Activated naive CD4-positive, alpha-beta T cell treated with anti-CD3 and anti-CD28 coated beads for 36 hours (primary cell): Measurements from ENCODE around the gene AGRN. TPM values are rescaled to one million over a fixed set of nuclear protein-coding genes. Genes with fewer than 3 reads are reported as not detected.
"Not testable (repeated sequence)": the region's sequence is repeated elsewhere in the genome, so short reads cannot be mapped to it uniquely, and the experiment has no call there.

Experiments used
- CTCF ChIA-PET: fragments of 350-600 bp; sonication (Branson Sonifier 250); formaldehyde crosslinking; loops from one replicate; lab custom pipeline; 2021; ENCODE audit warnings: antibody characterized with exemption; lab: Charles Lee
- DNase-seq: peaks from one replicate; pipeline ENCODE4 v3.0.0-alpha.2; 2020
- H3K27ac Mint-ChIP-seq: one replicate; pipeline ENCODE4 v1.8.0; 2021; ENCODE audit warnings: mild to moderate bottlenecking, mixed read lengths
- H3K27me3 Mint-ChIP-seq: one replicate; pipeline ENCODE4 v1.8.0; 2021; ENCODE audit warnings: low read depth, mixed read lengths
- H3K36me3 Mint-ChIP-seq: one replicate; pipeline ENCODE4 v1.8.0; 2021; ENCODE audit warnings: low read depth, mixed read lengths
- H3K4me1 Mint-ChIP-seq: one replicate; pipeline ENCODE4 v1.8.0; 2021; ENCODE audit warnings: low read depth, mixed read lengths
- H3K4me3 Mint-ChIP-seq: one replicate; pipeline ENCODE4 v1.8.0; 2021; ENCODE audit warnings: mild to moderate bottlenecking, moderate library complexity, mixed read lengths
- H3K9me3 Mint-ChIP-seq: one replicate; pipeline ENCODE4 v1.8.0; 2021; ENCODE audit warnings: mixed read lengths
- intact Hi-C: fragments of 100-400 bp; cut with micrococcal nuclease; formaldehyde crosslinking; loops from one replicate; pipeline ENCODE4 v1.15.1; 2023
- total RNA-seq, 2 experiments: library from RNA; stranded (reverse); gene quantifications; one replicate each; pipeline ENCODE4 v1.2.3, GENCODE V29; 2021

Gene AGRN
- total RNA-seq, 2 experiments from 2014 or later = 30.5 to 35.1 TPM

DNA sequence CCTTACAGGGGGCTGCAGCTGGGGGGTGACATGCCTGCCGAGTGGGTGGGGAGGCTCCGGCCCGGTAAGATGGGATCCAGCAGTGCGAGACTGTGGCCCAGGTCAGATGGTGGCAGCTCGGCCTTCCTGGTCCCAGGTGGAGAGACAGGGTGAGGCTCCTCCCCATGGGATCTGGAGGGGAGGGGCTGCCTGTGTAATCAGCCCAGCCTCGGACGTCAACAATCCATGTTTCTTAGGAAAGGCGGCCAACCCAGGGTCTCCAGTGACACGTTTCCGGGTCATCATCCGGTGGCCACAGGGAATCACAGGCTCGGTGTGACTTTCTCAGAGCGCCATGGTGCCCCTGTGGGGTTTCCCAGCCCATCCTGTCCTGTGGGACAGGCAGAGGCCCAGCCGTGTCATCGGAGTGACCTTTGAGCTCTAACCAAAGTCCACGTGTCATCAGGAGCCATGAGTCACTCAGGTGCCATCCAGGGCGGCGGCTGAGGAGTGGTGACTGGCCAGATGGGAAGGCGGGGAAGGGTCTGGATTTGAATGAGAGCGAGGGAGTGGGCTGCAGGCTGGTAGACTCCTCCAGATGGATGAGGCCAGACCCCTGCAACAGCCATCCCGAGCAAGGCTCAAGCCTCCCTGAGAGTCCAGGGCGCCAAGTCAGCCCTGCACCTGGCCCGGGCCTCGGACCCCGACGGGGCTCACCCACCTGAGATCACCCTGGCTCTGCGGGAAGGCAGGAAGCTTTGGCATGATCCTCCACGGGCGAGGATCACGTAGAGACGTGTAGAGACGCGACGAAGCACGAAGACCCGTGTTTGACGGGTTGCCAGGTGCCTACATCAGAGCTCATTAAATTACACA lies 13.4 kb upstream of the AGRN start:
- CTCF ChIA-PET = interaction anchor here (2.3 kb wide), 1 partner anchor 22 kb away, joined by 9 read pairs; no protein-coding TSS in a partner anchor
- H3K9me3 Mint-ChIP-seq = no peaks in the 10 kb centered on the region
- H3K4me1 Mint-ChIP-seq = peaks cover 9% of the 10 kb centered on the region
- intact Hi-C loops = no loop called here
- no peak overlapping the region for H3K27ac Mint-ChIP-seq
- H3K4me3 Mint-ChIP-seq = no peak overlapping the region
- H3K36me3 Mint-ChIP-seq = no peaks in the 10 kb centered on the region
- peaks cover 27% of the 10 kb centered on the region for H3K27me3 Mint-ChIP-seq
- DNase-seq = no peak

DNA sequence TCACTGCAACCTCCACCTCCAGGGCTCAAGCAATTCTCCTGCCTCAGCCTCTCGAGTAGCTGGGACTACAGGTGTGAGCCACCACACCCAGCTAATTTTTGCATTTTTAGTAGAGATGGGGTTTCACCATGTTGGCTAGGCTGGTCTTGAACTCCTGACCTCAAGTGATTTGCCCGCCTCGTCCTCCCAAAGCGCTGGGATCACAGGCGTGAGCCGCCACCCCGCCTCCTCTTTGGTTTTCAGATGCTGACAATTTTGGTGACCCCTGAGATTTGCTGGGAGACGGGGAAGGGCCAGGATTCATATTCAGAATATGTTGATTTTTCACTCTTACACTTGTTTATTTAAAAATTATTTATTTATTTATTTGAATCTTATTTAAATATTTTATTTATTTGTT lies 9.8 kb upstream of the AGRN start:
- H3K36me3 Mint-ChIP-seq, H3K4me3 Mint-ChIP-seq, H3K27me3 Mint-ChIP-seq, H3K9me3 Mint-ChIP-seq, intact Hi-C loops, DNase-seq, H3K27ac Mint-ChIP-seq: not testable (repeated sequence)
- H3K4me1 Mint-ChIP-seq = peaks cover 24% of the 10 kb centered on the region
- CTCF ChIA-PET = interaction anchor here (1.6 kb wide), 1 partner anchor 8 kb away, joined by 6 read pairs; no protein-coding TSS in a partner anchor

DNA sequence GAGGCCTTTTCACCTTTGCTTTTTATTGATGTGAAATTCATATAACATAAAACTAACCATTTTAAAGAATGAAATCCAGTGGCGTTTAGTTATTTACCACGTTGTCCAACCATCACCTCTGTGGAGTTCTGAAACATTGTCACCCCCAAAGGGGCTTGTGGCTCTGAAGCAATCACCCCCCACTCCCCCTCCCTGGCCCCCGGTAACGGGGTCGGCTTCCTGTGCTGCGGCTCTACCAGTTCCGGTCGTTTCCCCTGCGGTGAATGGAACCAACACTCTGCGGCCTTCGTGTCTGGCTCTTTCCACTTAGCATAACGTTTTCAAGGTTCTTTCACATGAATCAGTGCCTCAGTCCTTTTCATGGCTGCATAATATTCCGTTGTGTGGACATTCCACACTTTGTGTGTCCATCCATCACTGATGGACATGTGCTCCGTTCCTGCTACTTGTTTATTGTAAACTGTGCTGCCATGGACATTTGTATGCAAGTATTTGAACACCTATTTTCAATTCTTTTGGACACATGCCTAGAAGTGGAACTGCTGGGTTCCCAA lies 8.4 kb upstream of the AGRN start:
- no peaks in the 10 kb centered on the region for H3K9me3 Mint-ChIP-seq
- intact Hi-C loops = no loop called here
- peak overlapping the region; percentile 13 for H3K27ac Mint-ChIP-seq
- peaks cover 4% of the 10 kb centered on the region for H3K27me3 Mint-ChIP-seq
- CTCF ChIA-PET = no interaction called here
- H3K4me3 Mint-ChIP-seq = no peak overlapping the region
- no peak for DNase-seq
- peaks cover 6% of the 10 kb centered on the region for H3K36me3 Mint-ChIP-seq
- H3K4me1 Mint-ChIP-seq = peaks cover 23% of the 10 kb centered on the region

DNA sequence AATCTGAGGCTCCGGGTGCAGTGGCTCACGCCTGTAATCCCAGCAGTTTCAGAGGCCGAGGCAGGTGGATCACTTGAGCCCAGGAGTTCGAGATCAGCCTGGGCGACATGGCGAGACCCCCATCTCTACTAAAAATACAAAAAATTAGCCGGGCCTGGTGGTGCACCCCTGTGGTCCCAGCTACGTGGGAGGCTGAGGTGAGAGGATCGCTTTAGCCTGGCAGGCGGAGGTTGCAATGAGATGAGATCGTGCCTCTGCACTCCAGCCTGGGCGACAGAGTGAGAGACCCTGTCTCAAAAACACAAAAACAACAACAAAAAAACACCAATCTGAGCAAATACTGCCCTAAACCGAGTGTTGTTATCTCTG lies 7.2 kb upstream of the AGRN start:
- H3K9me3 Mint-ChIP-seq, DNase-seq, H3K27me3 Mint-ChIP-seq, H3K36me3 Mint-ChIP-seq: not testable (repeated sequence)
- CTCF ChIA-PET = interaction anchor here (2.2 to 3.5 kb wide), 2 partner anchors 11 to 51 kb away, joined by 10 to 19 read pairs; no protein-coding TSS in a partner anchor
- Mint-ChIP-seq H3K27ac (peak overlapping the region; percentile 86), H3K4me1 (peaks cover 29% of the 10 kb centered on the region), H3K4me3 (peak overlapping the region; percentile 94)
- intact Hi-C loops = loop anchor here (1.0 to 2.0 kb wide), 4 partner anchors 12 to 52 kb away; partner anchors contain the start of gene HES4

DNA sequence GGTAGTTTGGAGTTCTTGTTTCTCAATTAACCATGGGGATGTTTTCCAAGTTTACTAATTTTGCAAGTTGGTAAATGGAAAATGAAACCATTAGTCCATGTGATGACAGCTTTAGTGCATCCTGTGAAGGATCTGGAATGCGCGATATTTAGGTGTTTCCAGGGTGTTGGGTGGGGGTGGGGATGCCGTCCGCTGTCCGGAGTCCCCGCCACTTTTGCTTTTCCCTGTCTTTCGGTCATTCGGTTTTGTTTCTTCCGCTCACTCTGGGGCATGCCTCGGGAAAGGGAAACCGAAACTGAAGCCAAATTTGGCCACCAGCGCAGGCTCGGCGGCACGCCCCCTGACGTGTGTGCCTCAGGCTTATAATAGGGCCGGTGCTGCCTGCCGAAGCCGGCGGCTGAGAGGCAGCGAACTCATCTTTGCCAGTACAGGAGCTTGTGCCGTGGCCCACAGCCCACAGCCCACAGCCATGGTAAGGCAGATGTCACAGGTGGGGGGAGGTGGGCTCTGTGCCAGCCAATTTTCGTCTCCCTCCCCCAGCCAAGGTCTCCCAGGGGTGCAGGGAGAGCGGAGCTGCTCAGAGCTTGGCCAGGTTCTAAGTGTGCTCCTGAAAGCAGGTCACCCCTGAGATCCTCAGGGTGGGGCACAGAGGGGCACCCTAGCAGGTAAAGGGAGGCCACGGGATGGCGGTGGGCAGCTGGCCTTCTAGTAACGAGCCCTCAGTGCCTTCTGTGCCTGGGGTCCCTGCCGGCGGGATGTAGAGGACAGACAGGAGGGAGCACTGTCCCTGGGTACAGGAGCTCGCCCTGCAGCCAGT lies 6.6 kb upstream of the AGRN start, which contains the start of gene ISG15:
TSS of gene ISG15 (plus strand) at position 393 of the 817 bp plus-strand sequence. CDS start at position 470, 77 bp downstream.
- intact Hi-C loops = loop anchor here (1.0 to 2.0 kb wide), 4 partner anchors 13 to 51 kb away; partner anchors contain the start of gene HES4
- CTCF ChIA-PET = interaction anchor here (0.7 to 3.5 kb wide), 6 partner anchors 11 to 51 kb away, joined by 3 to 19 read pairs (median 7); no protein-coding TSS in a partner anchor
- Mint-ChIP-seq H3K9me3 (no peaks in the 10 kb centered on the region), H3K36me3 (peaks cover 6% of the 10 kb centered on the region), H3K4me3 (peak within 1 kb of the TSS; percentile 94), H3K27me3 (peaks cover 4% of the 10 kb centered on the region), H3K4me1 (peaks cover 29% of the 10 kb centered on the region), H3K27ac (peak within 1 kb of the TSS; percentile 86)
- peak; percentile 92 for DNase-seq

DNA sequence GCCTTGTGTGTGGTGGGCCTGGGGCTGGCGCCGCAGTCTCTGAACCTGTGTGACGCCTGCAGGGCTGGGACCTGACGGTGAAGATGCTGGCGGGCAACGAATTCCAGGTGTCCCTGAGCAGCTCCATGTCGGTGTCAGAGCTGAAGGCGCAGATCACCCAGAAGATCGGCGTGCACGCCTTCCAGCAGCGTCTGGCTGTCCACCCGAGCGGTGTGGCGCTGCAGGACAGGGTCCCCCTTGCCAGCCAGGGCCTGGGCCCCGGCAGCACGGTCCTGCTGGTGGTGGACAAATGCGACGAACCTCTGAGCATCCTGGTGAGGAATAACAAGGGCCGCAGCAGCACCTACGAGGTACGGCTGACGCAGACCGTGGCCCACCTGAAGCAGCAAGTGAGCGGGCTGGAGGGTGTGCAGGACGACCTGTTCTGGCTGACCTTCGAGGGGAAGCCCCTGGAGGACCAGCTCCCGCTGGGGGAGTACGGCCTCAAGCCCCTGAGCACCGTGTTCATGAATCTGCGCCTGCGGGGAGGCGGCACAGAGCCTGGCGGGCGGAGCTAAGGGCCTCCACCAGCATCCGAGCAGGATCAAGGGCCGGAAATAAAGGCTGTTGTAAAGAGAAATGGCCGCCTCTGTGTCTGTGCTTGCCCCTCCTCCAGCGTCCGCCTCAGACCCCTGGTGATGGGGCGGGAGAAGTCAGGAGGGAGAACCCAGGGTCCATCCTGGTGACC lies 5.8 kb upstream of the AGRN start:
- intact Hi-C loops = loop anchor here (1.0 to 2.0 kb wide), 4 partner anchors 14 to 51 kb away; partner anchors contain the start of gene HES4
- peaks cover 6% of the 10 kb centered on the region for H3K36me3 Mint-ChIP-seq
- no peaks in the 10 kb centered on the region for H3K9me3 Mint-ChIP-seq
- H3K27ac Mint-ChIP-seq = peak overlapping the region; percentile 86
- H3K4me1 Mint-ChIP-seq = peaks cover 30% of the 10 kb centered on the region
- peak; percentile 42 for DNase-seq
- CTCF ChIA-PET = interaction anchor here (0.7 to 3.5 kb wide), 7 partner anchors 12 to 50 kb away, joined by 3 to 19 read pairs (median 4); no protein-coding TSS in a partner anchor
- H3K4me3 Mint-ChIP-seq = peak overlapping the region; percentile 94
- peaks cover 2% of the 10 kb centered on the region for H3K27me3 Mint-ChIP-seq

DNA sequence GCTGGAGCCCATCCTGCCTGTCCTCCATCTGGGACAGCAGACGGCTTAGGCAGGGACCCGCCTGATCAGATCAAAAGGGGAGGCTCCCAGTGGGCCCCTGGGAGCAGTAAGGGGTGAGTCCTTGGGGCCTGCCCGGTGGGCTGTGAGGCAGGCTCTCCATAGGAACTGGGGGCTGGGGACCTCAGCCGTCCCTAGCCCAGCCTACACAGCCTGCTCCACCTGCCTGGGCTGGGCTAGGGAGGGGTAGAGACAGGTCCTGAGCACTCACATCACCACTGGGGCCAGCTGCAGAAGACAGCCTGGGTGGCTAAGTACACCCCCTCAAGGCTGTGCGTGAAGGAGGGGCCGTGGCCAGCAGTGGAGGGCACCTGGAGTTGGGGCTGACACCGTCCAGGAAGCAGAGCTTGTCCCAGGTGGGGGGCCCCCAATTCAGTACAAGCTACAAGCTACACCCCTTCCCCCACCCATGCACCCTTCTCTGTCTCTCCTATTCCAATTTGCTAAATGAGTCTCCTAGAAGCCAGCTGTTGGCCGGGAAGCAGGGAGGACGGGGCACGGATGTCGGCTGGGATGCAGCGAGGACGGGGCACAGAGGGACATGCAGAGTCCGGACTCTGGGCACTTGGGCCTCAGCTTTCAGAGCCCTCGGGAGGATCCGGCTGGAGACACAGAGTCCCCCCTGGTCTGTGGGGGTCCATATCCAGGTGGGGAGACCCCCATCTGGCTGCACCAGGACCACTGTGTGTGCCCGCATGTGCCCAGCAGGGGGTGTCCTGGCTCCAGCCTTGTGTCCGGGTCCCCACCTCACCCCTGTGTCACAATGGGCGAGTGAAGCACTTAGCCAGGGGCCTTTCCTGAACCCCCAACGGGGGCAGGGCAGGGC lies 4.9 kb upstream of the AGRN start:
- Mint-ChIP-seq H3K4me3 (peak overlapping the region; percentile 94), H3K27ac (peak overlapping the region; percentile 86), H3K4me1 (peaks cover 31% of the 10 kb centered on the region), H3K9me3 (no peaks in the 10 kb centered on the region), H3K27me3 (no peaks in the 10 kb centered on the region), H3K36me3 (peaks cover 6% of the 10 kb centered on the region)
- no peak for DNase-seq
- CTCF ChIA-PET = interaction anchor here (0.5 to 3.5 kb wide), 6 partner anchors 13 to 429 kb away, joined by 3 to 19 read pairs (median 4); no protein-coding TSS in a partner anchor
- intact Hi-C loops = no loop called here

DNA sequence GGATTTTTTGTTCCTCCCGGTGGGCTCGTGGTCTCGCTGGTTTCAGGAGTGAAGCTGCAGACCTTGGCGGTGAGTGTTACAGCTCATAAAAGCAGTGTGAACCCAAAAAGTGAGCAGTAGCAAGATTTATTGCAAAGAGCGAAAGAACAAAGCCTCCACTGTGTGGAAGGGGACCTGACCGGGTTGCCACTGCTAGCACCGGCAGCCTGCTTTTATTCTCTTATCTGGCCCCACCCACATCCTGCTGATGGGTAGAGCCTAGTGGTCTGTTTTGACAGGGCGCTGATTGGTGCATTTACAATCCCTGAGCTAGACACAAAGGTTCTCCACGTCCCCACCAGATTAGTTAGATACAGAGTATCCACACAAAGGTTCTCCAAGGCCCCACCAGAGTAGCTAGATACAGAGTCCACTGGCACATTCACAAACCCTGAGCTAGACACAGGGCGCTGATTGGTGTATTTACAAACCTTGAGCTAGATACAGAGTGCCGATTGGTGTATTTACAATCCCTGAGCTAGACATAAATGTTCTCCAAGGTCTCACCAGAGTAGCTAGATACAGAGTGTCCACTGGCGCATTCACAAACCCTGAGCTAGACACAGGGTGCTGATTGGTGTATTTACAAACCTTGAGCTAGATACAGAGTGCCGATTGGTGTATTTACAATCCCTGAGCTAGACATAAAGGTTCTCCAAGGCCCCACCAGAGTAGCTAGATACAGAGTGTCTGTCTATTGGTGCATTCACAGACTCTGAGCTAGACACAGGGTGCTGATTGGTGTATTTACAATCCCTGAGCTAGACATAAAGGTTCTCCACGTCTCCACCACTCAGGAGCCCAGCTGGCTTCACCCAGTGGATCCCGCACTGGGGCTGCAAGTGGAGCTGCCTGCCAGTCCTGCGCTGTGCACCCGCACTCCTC lies 2.3 kb upstream of the AGRN start:
- H3K9me3 Mint-ChIP-seq, H3K27ac Mint-ChIP-seq, intact Hi-C loops, H3K4me3 Mint-ChIP-seq, H3K27me3 Mint-ChIP-seq, DNase-seq, H3K36me3 Mint-ChIP-seq: not testable (repeated sequence)
- H3K4me1 Mint-ChIP-seq = peaks cover 31% of the 10 kb centered on the region
- CTCF ChIA-PET = interaction anchor here (1.2 to 3.4 kb wide), 5 partner anchors 16 to 46 kb away, joined by 3 to 17 read pairs (median 3); no protein-coding TSS in a partner anchor

DNA sequence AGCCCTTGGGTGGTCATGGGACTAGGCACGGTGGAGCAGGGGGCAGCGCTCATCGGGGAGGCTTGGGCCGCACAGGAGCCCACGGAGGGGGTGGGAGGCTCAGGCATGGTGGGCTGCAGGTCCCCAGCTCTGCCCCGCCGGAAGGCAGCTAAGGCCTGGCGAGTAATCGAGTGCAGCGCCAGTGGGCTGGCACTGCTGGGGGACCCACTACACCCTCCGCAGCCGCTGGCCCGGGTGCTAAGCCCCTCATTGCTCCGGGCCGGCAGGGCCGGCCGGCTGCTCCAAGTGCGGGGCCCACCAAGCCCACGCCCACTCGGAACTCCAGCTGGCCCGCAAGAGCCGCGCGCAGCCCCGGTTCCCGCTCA lies 1.6 kb upstream of the AGRN start:
- DNase-seq, H3K36me3 Mint-ChIP-seq, H3K27ac Mint-ChIP-seq, H3K4me3 Mint-ChIP-seq, H3K27me3 Mint-ChIP-seq, intact Hi-C loops, H3K9me3 Mint-ChIP-seq: not testable (repeated sequence)
- CTCF ChIA-PET = interaction anchor here (1.1 to 3.4 kb wide), 5 partner anchors 16 to 182 kb away, joined by 3 to 17 read pairs (median 3); no protein-coding TSS in a partner anchor
- peaks cover 24% of the 10 kb centered on the region for H3K4me1 Mint-ChIP-seq
